ENCODE measurements around the gene RHBDL1. TPM values are rescaled to one million over a fixed set of nuclear protein-coding genes. Genes with fewer than 3 reads are reported as not detected.

Gene RHBDL1
- total RNA-seq = 0.94 and 1.6 TPM in 2 replicates

- no peak for DNase-seq (ENCODE audit: low read depth)
Observed at GRCh38 chr16:674968-675883, at the start of gene RHBDL1. RHBDL1 (plus strand) TSS chr16:675671; CDS start chr16:675791, 120 bp downstream.

GRCh38 chr16:625977-626765 lies 49.3 kb upstream of the RHBDL1 start:
- no peak for DNase-seq (ENCODE audit: low read depth)

GRCh38 chr16:626787-627453 lies 48.6 kb upstream of the RHBDL1 start:
- peak; percentile 88 for DNase-seq (ENCODE audit: low read depth)

GRCh38 chr16:627454-628239 lies 47.8 kb upstream of the RHBDL1 start:
- DNase-seq (ENCODE audit: low read depth) = peak; percentile 63

- no peak for DNase-seq (ENCODE audit: low read depth)
Observed at GRCh38 chr16:628321-629061, 47.0 kb upstream of the RHBDL1 start.

GRCh38 chr16:629185-629832 lies 46.2 kb upstream of the RHBDL1 start:
- no peak for DNase-seq (ENCODE audit: low read depth)

GRCh38 chr16:629833-630248 lies 45.6 kb upstream of the RHBDL1 start:
- no peak for DNase-seq (ENCODE audit: low read depth)

GRCh38 chr16:630249-630814 lies 45.1 kb upstream of the RHBDL1 start:
- no peak for DNase-seq (ENCODE audit: low read depth)

GRCh38 chr16:630815-631405 lies 44.6 kb upstream of the RHBDL1 start, which contains the start of gene WFIKKN1:
WFIKKN1 (plus strand) TSS chr16:630985; CDS start chr16:631254, 269 bp downstream.
- no peak for DNase-seq (ENCODE audit: low read depth)

GRCh38 chr16:631808-632358 lies 43.6 kb upstream of the RHBDL1 start:
- DNase-seq (ENCODE audit: low read depth) = no peak

GRCh38 chr16:632486-633335 lies 42.8 kb upstream of the RHBDL1 start:
- no peak for DNase-seq (ENCODE audit: low read depth)

GRCh38 chr16:633336-634050 lies 42.0 kb upstream of the RHBDL1 start:
- no peak for DNase-seq (ENCODE audit: low read depth)

GRCh38 chr16:634051-634670 lies 41.3 kb upstream of the RHBDL1 start:
- no peak for DNase-seq (ENCODE audit: low read depth)

GRCh38 chr16:634996-635395 lies 40.5 kb upstream of the RHBDL1 start:
- DNase-seq (ENCODE audit: low read depth) = no peak

GRCh38 chr16:635573-636205 lies 39.8 kb upstream of the RHBDL1 start:
- no peak for DNase-seq (ENCODE audit: low read depth)
